G401 (cell line): ENCODE data around the gene NRF1. TPM values are rescaled to one million over a fixed set of nuclear protein-coding genes. Genes with fewer than 3 reads are reported as not detected.
"Not testable (repeated sequence)": the region's sequence is repeated elsewhere in the genome, so short reads cannot be mapped to it uniquely, and the experiment has no call there.

Experiments used
- DNase-seq: peaks from one replicate; pipeline ENCODE4 v3.0.0-alpha.2; 2015; ENCODE audit warnings: low spot score
- in situ Hi-C: cut with HindIII; loops from 2 replicates; pipeline ENCODE4 v1.10.0; 2016; ENCODE audit warnings: low sequenced_read_pairs, mixed read lengths
- total RNA-seq: library from RNA; depleted of rRNA; stranded (reverse); fragments of >200 nt; shearing (Covaris generic); gene quantifications from 2 replicates; pipeline ENCODE4 v1.2.3, GENCODE V29; 2014

NRF1 gene
- total RNA-seq, 1 experiment from 2014 or later = 23.6 TPM

- no peak for DNase-seq
- in situ Hi-C loops = no loop called here
Measured at GRCh38 chr7:129785685-129786514, 174.4 kb downstream of the NRF1 start.

GRCh38 chr7:129786825-129787563 lies 175.5 kb downstream of the NRF1 start:
- no peak for DNase-seq
- in situ Hi-C loops = no loop called here

- no peak for DNase-seq
- in situ Hi-C loops = no loop called here
Measured at GRCh38 chr7:129789000-129789399, 177.5 kb downstream of the NRF1 start.

- DNase-seq = no peak
- in situ Hi-C loops = no loop called here
Measured at GRCh38 chr7:129789652-129790051, 178.1 kb downstream of the NRF1 start.

- DNase-seq = no peak
Measured at GRCh38 chr7:129790136-129790535, 178.6 kb downstream of the NRF1 start.

GRCh38 chr7:129792721-129793120 lies 181.2 kb downstream of the NRF1 start:
- DNase-seq = no peak
- in situ Hi-C loops = no loop called here

More at GRCh38 chr7:129790136-129790535, 178.6 kb downstream of the NRF1 start:
- in situ Hi-C loops = no loop called here

- in situ Hi-C loops = no loop called here
Measured at GRCh38 chr7:129793506-129794310, 182.2 kb downstream of the NRF1 start.

GRCh38 chr7:129794461-129794860 lies 182.9 kb downstream of the NRF1 start:
- in situ Hi-C loops, DNase-seq: not testable (repeated sequence)

More at GRCh38 chr7:129793506-129794310, 182.2 kb downstream of the NRF1 start:
- no peak for DNase-seq

- in situ Hi-C loops = loop anchor here (5.0 kb wide), 1 partner anchor 44 kb away; no protein-coding TSS in a partner anchor
- no peak for DNase-seq
Measured at GRCh38 chr7:129796186-129796775, 184.8 kb downstream of the NRF1 start.

GRCh38 chr7:129797214-129797789 lies 185.8 kb downstream of the NRF1 start:
- in situ Hi-C loops = loop anchor here (5.0 kb wide), 1 partner anchor 45 kb away; no protein-coding TSS in a partner anchor
- DNase-seq = no peak

- in situ Hi-C loops = loop anchor here (5.0 kb wide), 1 partner anchor 46 kb away; no protein-coding TSS in a partner anchor
- no peak for DNase-seq
Measured at GRCh38 chr7:129798616-129799349, 187.3 kb downstream of the NRF1 start.

GRCh38 chr7:129799350-129799955 lies 187.9 kb downstream of the NRF1 start:
- in situ Hi-C loops = loop anchor here (5.0 kb wide), 1 partner anchor 47 kb away; no protein-coding TSS in a partner anchor
- no peak for DNase-seq

- no peak for DNase-seq
- in situ Hi-C loops = no loop called here
Measured at GRCh38 chr7:129800901-129801300, 189.4 kb downstream of the NRF1 start.

- no peak for DNase-seq
- in situ Hi-C loops = no loop called here
Measured at GRCh38 chr7:129801882-129802281, 190.4 kb downstream of the NRF1 start.

- in situ Hi-C loops = no loop called here
- no peak for DNase-seq
Measured at GRCh38 chr7:129803546-129804081, 192.1 kb downstream of the NRF1 start.

GRCh38 chr7:129804111-129804889 lies 192.8 kb downstream of the NRF1 start:
- in situ Hi-C loops = no loop called here
- DNase-seq = no peak
